DND-41 (cell line): ENCODE data around the gene PLA2G2A.

ENCODE experiments used
- CTCF ChIP-seq: IDR thresholded peaks from 2 replicates; pipeline ENCODE4 v1.5.1; 2012; ENCODE audit warnings: borderline replicate concordance, low read length, moderate library complexity, mild to moderate bottlenecking; ENCODE audit not compliant: poor library complexity, severe bottlenecking; ENCODE audit errors: extremely low read depth
- EZH2 ChIP-seq: IDR thresholded peaks from 3 replicates; pipeline ENCODE4 v1.6.1; 2012; ENCODE audit warnings: borderline replicate concordance, low read depth, mild to moderate bottlenecking, moderate library complexity, low read length, inconsistent platforms; ENCODE audit not compliant: severe bottlenecking

GRCh38 chr1:19988267-19989006 lies 9.0 kb upstream of the PLA2G2A start:
- TF ChIP-seq CTCF, result no peak
- TF ChIP-seq EZH2, result no peak
